H1 (cell line): ENCODE results near the gene SCAF1.

Source experiments
- CHD1 ChIP-seq: IDR thresholded peaks from 2 replicates; pipeline ENCODE4 v1.6.1; 2012; ENCODE audit warnings: low read depth, low read length, improper control_type of control experiment
- EP300 ChIP-seq, 2 experiments: IDR thresholded peaks; 1 replicate in 1 of 2; 2 replicates in 1 of 2; pipeline ENCODE4 v1.6.1; 2011 to 2012; ENCODE audit warnings: low read depth in 2 of 2, low read length in 2 of 2, mild to moderate bottlenecking in 2 of 2, borderline replicate concordance in 1 of 2, inconsistent platforms in 1 of 2, moderate library complexity in 1 of 2
- HDAC6 ChIP-seq: IDR thresholded peaks from one replicate; pipeline ENCODE4 v1.7.1; 2012; ENCODE audit warnings: low read depth, mild to moderate bottlenecking, inconsistent platforms, low read length, moderate library complexity
- POLR2A ChIP-seq, 2 experiments: IDR thresholded peaks; 1 replicate in 1 of 2; 2 replicates in 1 of 2; pipeline ENCODE4 v1.6.1; 2011; ENCODE audit warnings: low read depth in 2 of 2, low read length in 2 of 2, mild to moderate bottlenecking in 2 of 2; ENCODE audit errors: control extremely low read depth in 1 of 2
- POLR2AphosphoS5 ChIP-seq: IDR thresholded peaks from 2 replicates; pipeline ENCODE4 v1.6.1; 2011; ENCODE audit warnings: low read depth, low read length
- SIRT6 ChIP-seq: IDR thresholded peaks from one replicate; pipeline ENCODE4 v1.7.1; 2012; ENCODE audit warnings: low read length, inconsistent platforms
- TAF1 ChIP-seq: IDR thresholded peaks from 2 replicates; pipeline ENCODE4 v1.6.1; 2011; ENCODE audit warnings: mild to moderate bottlenecking, low read depth, low read length
- TF ChIP-seq, protein P1 (sequence below), 3 experiments: IDR thresholded peaks; 1 replicate in 2 of 3; 2 replicates in 1 of 3; pipeline versions ENCODE4 v1.5.1 to v1.6.1; 2011; ENCODE audit warnings: low read length in 3 of 3, mild to moderate bottlenecking in 3 of 3, inconsistent platforms in 2 of 3, low read depth in 1 of 3, moderate library complexity in 1 of 3; ENCODE audit not compliant: insufficient read depth in 1 of 3; ENCODE audit errors: control extremely low read depth in 1 of 3
- TF ChIP-seq, protein P2 (sequence below): IDR thresholded peaks from 2 replicates; pipeline ENCODE4 v1.6.1; 2012; ENCODE audit warnings: low read length, inconsistent platforms

DNA sequence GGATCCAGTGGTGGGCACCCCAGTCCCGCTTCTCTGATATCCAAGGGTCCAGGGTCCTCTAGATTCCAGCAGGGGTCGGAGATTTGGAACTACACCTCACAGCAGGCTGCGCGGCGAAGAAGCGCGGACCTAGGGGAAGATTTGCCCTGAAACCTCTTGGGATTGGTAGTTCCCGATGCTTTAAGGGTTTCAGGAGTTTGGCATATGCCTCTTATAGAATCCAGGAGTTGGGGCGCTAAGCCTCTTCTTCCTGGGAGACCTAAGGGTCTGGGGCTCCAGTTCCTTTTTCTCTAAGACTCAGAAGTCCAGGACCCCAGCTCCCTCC lies 24.1 kb downstream of the SCAF1 start:
- TF ChIP-seq CHD1 = no peak
- TF ChIP-seq TAF1 = no peak
- TF ChIP-seq, protein P1, sequence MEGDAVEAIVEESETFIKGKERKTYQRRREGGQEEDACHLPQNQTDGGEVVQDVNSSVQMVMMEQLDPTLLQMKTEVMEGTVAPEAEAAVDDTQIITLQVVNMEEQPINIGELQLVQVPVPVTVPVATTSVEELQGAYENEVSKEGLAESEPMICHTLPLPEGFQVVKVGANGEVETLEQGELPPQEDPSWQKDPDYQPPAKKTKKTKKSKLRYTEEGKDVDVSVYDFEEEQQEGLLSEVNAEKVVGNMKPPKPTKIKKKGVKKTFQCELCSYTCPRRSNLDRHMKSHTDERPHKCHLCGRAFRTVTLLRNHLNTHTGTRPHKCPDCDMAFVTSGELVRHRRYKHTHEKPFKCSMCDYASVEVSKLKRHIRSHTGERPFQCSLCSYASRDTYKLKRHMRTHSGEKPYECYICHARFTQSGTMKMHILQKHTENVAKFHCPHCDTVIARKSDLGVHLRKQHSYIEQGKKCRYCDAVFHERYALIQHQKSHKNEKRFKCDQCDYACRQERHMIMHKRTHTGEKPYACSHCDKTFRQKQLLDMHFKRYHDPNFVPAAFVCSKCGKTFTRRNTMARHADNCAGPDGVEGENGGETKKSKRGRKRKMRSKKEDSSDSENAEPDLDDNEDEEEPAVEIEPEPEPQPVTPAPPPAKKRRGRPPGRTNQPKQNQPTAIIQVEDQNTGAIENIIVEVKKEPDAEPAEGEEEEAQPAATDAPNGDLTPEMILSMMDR (IDR thresholded peaks at IDR 0.05; ENCODE audit: control extremely low read depth in 1 of 3, insufficient read depth in 1 of 3, low read depth in 1 of 3, low read length in 3 of 3) = peak in 1 of 3 experiments; percentile 15; a peak in 1 of 4 replicates
- no peak for TF ChIP-seq POLR2AphosphoS5
- no peak for TF ChIP-seq EP300 (IDR thresholded peaks at IDR 0.05; ENCODE audit: borderline replicate concordance in 1 of 2, low read depth in 2 of 2, low read length in 2 of 2)
- TF ChIP-seq, protein P2, sequence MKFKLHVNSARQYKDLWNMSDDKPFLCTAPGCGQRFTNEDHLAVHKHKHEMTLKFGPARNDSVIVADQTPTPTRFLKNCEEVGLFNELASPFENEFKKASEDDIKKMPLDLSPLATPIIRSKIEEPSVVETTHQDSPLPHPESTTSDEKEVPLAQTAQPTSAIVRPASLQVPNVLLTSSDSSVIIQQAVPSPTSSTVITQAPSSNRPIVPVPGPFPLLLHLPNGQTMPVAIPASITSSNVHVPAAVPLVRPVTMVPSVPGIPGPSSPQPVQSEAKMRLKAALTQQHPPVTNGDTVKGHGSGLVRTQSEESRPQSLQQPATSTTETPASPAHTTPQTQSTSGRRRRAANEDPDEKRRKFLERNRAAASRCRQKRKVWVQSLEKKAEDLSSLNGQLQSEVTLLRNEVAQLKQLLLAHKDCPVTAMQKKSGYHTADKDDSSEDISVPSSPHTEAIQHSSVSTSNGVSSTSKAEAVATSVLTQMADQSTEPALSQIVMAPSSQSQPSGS = no peak
- TF ChIP-seq POLR2A (IDR thresholded peaks at IDR 0.05; ENCODE audit: control extremely low read depth in 1 of 2, low read depth in 2 of 2, low read length in 2 of 2) = no peak
- no peak for TF ChIP-seq HDAC6
- TF ChIP-seq SIRT6 = no peak
